HG02970 (cell line): ENCODE results near the gene ABCC1.

Experiments
- ATAC-seq: cut with Tn5 transposase; IDR thresholded peaks from one replicate; pipeline ENCODE4 v1.9.1; 2021; ENCODE audit warnings: mild to moderate bottlenecking, moderate library complexity, moderate number of reproducible peaks; ENCODE audit not compliant: unreplicated experiment, low FRiP score

ABCC1 gene

GRCh38 chr16:16036359-16036792, 87.0 kb downstream of the ABCC1 start:
- no peak for ATAC-seq

- ATAC-seq = no peak
These were observed 88.1 kb downstream of the ABCC1 start for GRCh38 chr16:16037521-16037920.

GRCh38 chr16:16037970-16038369, 88.6 kb downstream of the ABCC1 start:
- ATAC-seq = no peak

DNA sequence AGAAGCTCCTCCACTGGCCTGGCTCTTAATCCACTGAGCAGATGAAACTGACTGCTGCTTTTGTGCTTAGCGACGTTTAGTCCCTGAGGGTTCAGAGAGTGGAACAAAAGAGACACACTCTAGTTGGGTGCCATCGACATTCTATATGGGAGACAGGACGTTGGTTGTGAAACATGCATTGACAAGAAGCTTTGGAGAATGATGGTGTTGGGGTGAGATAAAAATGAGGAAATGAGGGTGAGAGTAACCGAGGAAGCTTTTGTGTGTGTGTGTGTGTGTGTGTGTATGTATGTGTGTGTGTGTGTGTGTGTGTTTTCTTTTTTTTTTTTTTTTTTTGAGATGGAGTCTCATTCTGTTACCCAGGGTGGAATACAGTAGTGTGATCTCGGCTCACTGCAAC, 89.5 kb downstream of the ABCC1 start:
- no peak for ATAC-seq

DNA sequence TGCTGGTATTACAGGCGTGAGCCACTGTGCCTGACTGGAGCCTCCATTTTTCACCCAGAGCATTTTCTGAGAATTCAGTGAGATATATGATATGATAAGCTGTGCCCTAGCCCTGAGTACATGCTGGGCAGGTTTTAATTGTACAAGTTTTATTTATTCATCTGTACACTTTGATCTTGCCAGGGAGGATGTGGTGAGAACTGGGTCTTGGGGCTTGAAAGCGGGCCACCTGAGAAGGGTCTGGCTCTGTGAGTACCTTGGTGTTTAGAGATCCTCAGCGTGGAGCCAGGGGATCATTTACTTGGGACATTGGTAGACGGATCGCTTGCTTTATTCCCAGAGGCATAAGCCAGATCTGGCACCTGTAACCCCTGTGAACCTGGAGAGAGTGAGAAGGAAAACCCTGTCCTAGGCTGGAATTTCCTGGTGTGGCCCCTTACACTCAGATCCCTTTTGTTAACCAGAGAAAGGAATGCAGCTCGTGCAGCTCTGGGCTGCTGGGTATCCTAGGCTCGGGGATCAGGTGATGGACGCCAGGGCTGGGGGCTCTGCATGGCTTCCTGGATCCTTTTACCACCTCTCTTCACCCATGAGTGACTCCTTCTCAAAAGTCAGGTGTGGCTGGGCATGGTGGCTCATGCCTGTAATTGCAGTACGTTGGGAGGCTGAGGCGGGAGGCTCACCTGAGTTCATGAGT, 91.9 kb downstream of the ABCC1 start:
- no peak for ATAC-seq

DNA sequence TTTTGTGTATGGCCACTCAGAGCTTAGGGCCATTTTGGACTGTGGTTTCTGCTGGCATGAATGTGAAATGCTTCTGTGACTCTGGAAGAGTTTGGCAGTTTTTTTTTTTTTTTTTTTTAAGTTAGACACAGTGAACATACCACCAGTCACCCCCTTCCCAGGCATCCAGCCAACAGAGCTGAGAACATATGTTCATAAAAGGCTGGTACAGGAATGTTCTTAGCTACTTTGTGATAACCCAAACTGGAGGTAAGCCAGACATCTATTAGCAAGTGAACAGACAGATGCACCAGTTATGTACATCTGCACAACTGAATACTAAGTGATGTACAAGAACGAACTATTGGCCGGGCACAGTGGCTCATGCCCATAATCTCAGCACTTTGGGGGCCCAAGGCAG, 92.7 kb downstream of the ABCC1 start:
- no peak for ATAC-seq

DNA sequence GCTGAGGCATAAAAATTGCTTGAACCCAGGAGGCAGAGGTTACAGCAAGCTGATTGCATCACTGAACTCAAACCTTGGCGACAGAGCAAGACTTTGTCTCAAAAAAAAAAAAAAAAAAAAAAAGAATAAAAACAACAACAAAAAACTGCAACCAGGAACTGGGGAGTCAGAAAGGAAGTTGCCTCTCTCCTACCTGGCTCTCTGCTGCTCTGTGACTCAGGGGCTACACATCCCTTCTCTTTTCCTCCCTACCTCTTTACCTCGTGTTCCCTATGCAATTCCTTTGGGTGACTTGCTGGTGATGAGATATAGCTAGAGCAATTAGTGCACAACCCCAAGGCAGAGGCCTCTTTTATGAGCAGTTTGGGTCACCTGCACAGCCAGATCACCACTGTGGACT, 95.9 kb downstream of the ABCC1 start:
- ATAC-seq = no peak

DNA sequence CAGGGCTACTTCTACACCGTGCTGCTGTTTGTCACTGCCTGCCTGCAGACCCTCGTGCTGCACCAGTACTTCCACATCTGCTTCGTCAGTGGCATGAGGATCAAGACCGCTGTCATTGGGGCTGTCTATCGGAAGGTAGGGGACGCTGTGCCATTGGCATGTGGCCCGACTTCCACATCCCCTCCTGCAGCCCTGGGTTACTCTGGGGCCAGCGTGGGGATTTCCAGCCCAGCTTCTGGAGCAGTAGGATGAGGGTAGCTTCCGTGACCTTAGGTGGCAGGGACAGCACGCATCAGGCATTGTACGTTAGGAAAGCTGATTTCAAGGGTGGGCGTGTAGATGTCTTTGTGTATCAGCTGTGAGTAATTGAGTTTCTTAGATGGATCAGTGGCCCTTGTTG, 96.5 kb downstream of the ABCC1 start:
- ATAC-seq = no peak

DNA sequence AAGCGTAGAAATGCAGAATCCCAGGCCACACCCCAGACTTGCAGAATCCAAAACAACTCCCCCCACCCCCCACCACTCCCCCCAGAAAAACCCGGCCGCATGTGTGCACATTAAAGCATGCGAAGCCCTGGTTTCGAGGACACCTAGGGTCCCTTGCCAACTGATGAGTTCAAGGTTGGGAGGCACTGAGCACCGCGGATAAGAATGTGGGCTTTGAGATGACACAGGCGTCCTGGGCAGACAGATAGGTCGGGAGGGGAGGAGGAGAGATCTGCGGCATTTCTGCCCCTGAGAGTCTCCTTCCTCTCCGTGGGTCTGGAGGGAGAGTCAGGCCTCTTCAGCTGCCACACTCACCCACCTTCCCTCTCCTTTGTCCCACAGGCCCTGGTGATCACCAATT, 98.3 kb downstream of the ABCC1 start:
- no peak for ATAC-seq

DNA sequence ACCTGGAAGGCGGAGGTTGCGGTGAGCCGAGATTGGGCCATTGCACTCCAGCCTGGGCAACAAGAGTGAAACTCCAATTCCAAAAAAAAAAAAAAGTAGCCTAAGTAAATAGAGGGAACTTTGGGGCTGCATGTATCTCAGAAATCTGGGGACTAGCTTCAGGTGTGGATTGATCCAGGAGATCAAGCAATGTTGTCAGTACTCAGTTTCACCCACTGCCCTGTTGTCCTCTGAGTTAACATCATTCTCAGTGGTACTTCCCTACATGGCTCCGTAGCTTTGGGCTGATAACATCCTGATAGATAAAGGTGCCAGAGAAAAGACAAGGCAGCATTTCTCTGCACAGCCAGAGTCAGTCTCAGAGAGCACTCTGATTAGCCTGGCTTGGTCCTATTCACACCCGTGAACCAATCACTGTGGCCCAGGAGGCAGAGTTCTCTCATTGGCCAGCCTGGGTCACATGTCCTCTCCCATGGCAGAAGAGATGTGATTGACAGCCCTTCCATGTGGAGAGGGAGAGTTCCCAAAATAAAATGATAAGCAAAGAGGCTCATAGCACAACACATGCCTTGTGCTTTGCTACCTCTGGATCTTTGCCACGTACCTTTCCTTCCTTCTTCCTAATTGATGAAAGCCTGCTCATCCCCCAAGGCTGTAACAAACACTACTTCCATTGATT, 99.6 kb downstream of the ABCC1 start:
- no peak for ATAC-seq

DNA sequence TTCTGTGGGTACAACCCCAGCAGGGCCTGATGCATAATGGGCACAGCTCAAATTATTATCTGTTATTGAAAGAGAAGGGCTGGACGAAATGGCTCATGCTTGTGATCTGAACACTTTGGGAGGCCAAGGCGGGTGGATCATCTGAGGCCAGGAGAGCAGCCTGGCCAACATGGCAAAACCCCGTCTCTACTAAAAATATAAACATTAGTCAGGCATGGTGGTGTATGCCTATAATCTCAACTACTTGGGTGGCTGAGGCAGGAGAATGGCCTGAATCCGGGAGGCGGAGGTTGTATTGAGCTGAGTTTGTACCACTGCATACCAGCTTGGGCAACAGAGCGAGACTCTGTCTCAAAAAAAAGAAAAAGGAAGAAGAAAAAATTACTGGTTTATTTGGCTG, 100.7 kb downstream of the ABCC1 start:
- ATAC-seq = no peak

- ATAC-seq = no peak
These were observed 101.7 kb downstream of the ABCC1 start for GRCh38 chr16:16051132-16051531.

- ATAC-seq = no peak
These were observed 103.5 kb downstream of the ABCC1 start for GRCh38 chr16:16052916-16053315.

DNA sequence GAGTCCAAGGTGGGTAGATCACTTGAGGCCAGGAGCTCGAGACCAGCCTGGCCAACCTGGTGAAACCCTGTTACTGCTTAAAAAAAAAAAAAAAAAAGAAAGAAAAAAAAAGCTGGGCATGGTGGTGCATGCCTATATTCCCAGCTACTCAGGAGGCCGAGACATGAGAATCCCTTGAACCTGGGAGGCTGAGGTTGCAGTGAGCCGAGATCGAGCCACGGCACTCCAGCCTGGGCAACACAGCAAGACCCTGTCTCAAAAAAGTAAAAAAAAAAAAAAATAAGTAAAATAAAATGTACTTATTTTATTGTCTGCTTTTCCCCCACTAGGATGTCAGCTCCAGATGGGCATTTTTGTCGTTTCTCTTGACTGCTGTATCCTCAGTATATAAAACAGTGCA, 107.7 kb downstream of the ABCC1 start:
- no peak for ATAC-seq

DNA sequence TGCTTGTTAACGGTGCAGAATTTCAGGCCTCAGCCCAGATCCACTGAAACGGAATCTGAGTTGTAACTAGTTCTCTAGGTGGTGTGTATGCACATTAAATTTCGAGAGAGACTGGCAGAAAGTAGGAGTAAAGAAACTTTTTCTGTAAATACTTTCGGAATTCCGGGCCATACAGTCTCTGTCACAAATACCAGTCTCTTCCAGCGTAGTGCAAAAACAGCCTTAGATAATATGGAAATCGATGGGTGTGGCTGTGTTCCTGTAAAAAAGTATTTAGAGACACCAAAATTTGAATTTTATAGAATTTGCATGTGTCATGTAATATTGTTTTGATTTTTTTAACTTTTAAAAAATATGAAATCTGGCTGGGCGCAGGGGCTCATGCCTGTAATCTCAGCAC, 109.7 kb downstream of the ABCC1 start:
- ATAC-seq = no peak

- no peak for ATAC-seq
These were observed 110.6 kb downstream of the ABCC1 start for GRCh38 chr16:16059895-16060590.

DNA sequence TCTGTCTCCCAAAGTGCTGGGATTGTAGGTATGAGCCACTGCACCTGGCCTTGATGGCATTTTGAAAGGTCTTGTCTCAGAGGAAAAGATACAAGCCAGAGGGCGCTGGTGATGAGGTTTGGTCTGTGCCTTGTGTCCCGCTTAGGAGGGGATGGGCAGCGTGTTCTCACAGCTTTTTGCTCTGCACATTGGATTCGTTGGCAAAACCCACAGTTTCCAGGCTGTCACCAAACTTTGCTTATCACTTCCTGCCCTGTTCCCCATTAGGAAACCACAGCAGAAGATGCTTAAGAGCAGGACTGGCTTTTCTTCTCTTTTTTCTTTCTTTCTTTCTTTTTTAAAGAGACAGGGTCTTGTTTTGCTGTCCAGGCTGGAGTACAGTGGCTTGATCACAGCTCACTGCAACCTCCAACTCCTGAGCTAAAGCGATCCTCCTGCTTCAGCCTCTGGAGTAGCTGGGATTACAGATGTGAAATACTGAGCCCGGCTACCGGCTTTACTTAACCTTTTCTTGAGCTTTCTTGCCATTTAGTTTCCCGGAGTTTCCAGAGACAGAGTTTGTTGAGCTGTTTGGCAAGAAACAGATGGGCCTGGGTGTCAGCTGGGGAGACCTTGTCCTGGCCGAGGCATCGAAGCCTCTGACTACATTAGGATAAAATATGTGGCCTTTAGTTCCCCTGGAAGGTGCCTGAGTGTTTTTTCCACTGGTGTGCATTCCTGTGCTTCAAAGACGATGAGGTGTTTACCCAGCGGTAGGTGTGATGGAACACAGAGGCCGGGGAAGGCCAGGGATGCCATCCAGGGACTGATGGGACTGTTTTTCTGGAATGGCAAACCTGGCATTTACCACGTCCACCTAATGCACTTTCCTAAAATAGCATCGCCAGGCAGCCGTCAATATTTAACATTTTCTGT, 112.9 kb downstream of the ABCC1 start:
- ATAC-seq = no peak

DNA sequence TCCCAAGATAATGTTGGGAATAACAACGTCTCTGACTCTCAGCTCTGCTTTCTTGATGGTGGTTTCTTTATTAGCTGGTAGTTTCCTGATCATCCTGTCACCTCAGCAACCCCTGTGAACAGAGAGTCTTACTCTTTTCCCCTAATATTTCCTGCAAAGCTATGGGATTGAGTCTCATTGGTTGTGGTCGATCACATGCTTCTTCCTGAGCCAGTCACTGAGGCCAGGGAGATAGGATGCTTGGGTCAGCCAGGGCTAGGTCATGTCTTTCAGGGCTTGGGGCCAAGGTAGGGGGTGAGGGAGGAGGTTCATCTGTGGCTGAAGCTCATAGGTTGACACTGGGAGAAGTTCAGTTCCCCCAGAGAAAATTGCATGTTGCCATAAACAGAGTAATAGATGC, 114.3 kb downstream of the ABCC1 start:
- ATAC-seq = no peak

DNA sequence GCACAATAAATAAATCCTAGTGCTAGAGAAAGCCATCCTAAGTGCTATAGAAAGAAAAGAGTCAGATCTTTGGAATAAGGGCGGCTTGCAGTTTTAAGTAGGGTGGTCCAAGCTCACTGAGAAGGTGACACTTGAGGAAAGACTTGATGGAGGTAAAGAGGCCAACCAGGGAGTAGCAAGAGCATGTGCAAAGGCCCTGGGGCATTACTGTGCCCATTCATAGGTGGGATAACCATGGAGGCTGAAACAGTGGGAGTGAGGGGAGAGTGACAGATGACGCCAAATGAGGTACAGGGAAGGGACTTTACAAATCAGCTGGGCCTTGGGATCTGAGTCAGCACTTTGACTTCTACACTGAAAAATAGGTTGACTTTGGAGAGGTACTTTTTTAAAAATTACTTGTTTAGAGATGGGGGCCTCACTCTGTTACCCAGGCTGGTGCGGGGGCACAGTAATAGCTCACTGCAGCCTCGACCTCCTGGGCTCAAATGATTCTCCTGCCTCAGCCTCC, 115.5 kb downstream of the ABCC1 start:
- no peak for ATAC-seq

- no peak for ATAC-seq
These were observed 117.7 kb downstream of the ABCC1 start for GRCh38 chr16:16067127-16067526.
